WTC11 (cell line): ENCODE results near the gene SLC16A14. TPM values are rescaled to one million over a fixed set of nuclear protein-coding genes. Genes with fewer than 3 reads are reported as not detected.

Experiments used
- ATAC-seq: fragments of 200-7000 bp; cut with Tn5 transposase; 2 replicates; pipeline ENCODE4 v1.10.0; 2021; ENCODE audit warnings: mild to moderate bottlenecking, moderate library complexity
- Bru-seq: library from RNA; stranded (reverse); fragments of 400-500 nt; gene quantifications from one replicate; lab custom pipeline; 2021; lab: Mats Ljungman, UMichigan
- CTCF ChIA-PET: fragments of 300-600 bp; sonication (Branson Sonifier 250); formaldehyde crosslinking; loops from one replicate; lab custom pipeline; 2021; ENCODE audit warnings: antibody characterized with exemption; lab: Charles Lee
- POLR2A ChIA-PET: fragments of 350-600 bp; sonication (Branson Sonifier 250); formaldehyde crosslinking; loops from one replicate; lab custom pipeline; 2021; ENCODE audit warnings: antibody characterized with exemption; lab: Charles Lee
- DNase-seq: peaks from one replicate; pipeline ENCODE4 v3.0.0; 2021; ENCODE audit warnings: low spot score
- H3K27ac Mint-ChIP-seq: 2 replicates; pipeline ENCODE4 v1.8.0; 2021; ENCODE audit warnings: mixed read lengths
- H3K27me3 Mint-ChIP-seq: 2 replicates; pipeline ENCODE4 v1.8.0; 2021; ENCODE audit warnings: low read depth, mild to moderate bottlenecking, moderate library complexity, mixed read lengths
- H3K36me3 Mint-ChIP-seq: 2 replicates; pipeline ENCODE4 v1.8.0; 2021; ENCODE audit warnings: mixed read lengths
- H3K4me1 Mint-ChIP-seq: 2 replicates; pipeline ENCODE4 v1.8.0; 2022; ENCODE audit warnings: mixed read lengths
- H3K4me3 Mint-ChIP-seq: 2 replicates; pipeline ENCODE4 v1.8.0; 2021; ENCODE audit warnings: mild to moderate bottlenecking, moderate library complexity, mixed read lengths
- H3K9me3 Mint-ChIP-seq: 2 replicates; pipeline ENCODE4 v1.8.0; 2021; ENCODE audit warnings: mixed read lengths
- ATF1 ChIP-seq: sonication (generic); formaldehyde crosslinking; IDR thresholded peaks from 2 replicates; pipeline ENCODE4 v1.8.1; 2023; ENCODE audit warnings: mild to moderate bottlenecking, moderate library complexity, missing genetic modification reagents
- ESRRA ChIP-seq: sonication (generic); formaldehyde crosslinking; IDR thresholded peaks from 2 replicates; pipeline ENCODE4 v1.8.1; 2022; ENCODE audit warnings: mild to moderate bottlenecking, missing genetic modification reagents, borderline replicate concordance
- JAZF1 ChIP-seq: fragments of 250-450 bp; sonication (Bioruptor Pico); IDR thresholded peaks from 2 replicates; pipeline ENCODE4 v1.9.0; 2021; ENCODE audit warnings: moderate library complexity, mild to moderate bottlenecking, inconsistent platforms
- NR1H2 ChIP-seq: sonication (generic); formaldehyde crosslinking; IDR thresholded peaks from 2 replicates; pipeline ENCODE4 v1.9.0; 2021; ENCODE audit warnings: mild to moderate bottlenecking, moderate library complexity, missing genetic modification reagents
- SP1 ChIP-seq: sonication (generic); formaldehyde crosslinking; conservative IDR thresholded peaks from 2 replicates; pipeline ENCODE4 v1.8.1; 2022; ENCODE audit warnings: missing genetic modification reagents
- TP53 ChIP-seq: sonication (generic); formaldehyde crosslinking; IDR thresholded peaks from 2 replicates; pipeline ENCODE4 v1.8.1; 2023; ENCODE audit warnings: mild to moderate bottlenecking, missing genetic modification reagents
- ZNF232 ChIP-seq: sonication (generic); formaldehyde crosslinking; IDR thresholded peaks from 2 replicates; pipeline ENCODE4 v1.8.0; 2022; ENCODE audit warnings: mild to moderate bottlenecking, missing genetic modification reagents
- long read RNA-seq, 3 experiments: library from RNA in 1 of 3; library from capped mRNA in 1 of 3; library from polyadenylated mRNA in 1 of 3; unstranded in 2 of 3; stranded (forward) in 1 of 3; transcript quantifications; one replicate each; pipeline ENCODE4 v2.0.0, GENCODE V29; 2021
- total RNA-seq: library from RNA; stranded (reverse); gene quantifications from 3 replicates; pipeline ENCODE4 v1.2.3, GENCODE V29; 2021
- TF ChIP-seq, protein P1 (sequence below): sonication (generic); formaldehyde crosslinking; IDR thresholded peaks from 2 replicates; pipeline ENCODE4 v1.8.0; 2022; ENCODE audit warnings: mild to moderate bottlenecking, missing genetic modification reagents
- TF ChIP-seq, protein P2 (sequence below): fragments of 250-450 bp; sonication (Bioruptor Pico); IDR thresholded peaks from 2 replicates; pipeline ENCODE4 v1.8.0; 2021; ENCODE audit warnings: mild to moderate bottlenecking
- TF ChIP-seq, protein P3 (sequence below): sonication (generic); formaldehyde crosslinking; IDR thresholded peaks from 2 replicates; pipeline ENCODE4 v1.8.0; 2023; ENCODE audit warnings: missing genetic modification reagents, mild to moderate bottlenecking, borderline replicate concordance
- TF ChIP-seq, protein P4 (sequence below): sonication (generic); formaldehyde crosslinking; IDR thresholded peaks from 2 replicates; pipeline ENCODE4 v1.8.1; 2023; ENCODE audit warnings: mild to moderate bottlenecking, missing genetic modification reagents, borderline replicate concordance
- TF ChIP-seq, protein P5 (sequence below): fragments of 250-450 bp; sonication (Bioruptor Pico); IDR thresholded peaks from 2 replicates; pipeline ENCODE4 v1.9.0; 2021; ENCODE audit warnings: mild to moderate bottlenecking
- TF ChIP-seq, protein P6 (sequence below): sonication (generic); formaldehyde crosslinking; IDR thresholded peaks from 2 replicates; pipeline ENCODE4 v1.8.0; 2023; ENCODE audit warnings: missing genetic modification reagents
- TF ChIP-seq, protein P7 (sequence below): sonication (generic); formaldehyde crosslinking; IDR thresholded peaks from 2 replicates; pipeline ENCODE4 v1.8.1; 2023; ENCODE audit warnings: mild to moderate bottlenecking, missing genetic modification reagents, moderate library complexity

Gene SLC16A14, protein sequence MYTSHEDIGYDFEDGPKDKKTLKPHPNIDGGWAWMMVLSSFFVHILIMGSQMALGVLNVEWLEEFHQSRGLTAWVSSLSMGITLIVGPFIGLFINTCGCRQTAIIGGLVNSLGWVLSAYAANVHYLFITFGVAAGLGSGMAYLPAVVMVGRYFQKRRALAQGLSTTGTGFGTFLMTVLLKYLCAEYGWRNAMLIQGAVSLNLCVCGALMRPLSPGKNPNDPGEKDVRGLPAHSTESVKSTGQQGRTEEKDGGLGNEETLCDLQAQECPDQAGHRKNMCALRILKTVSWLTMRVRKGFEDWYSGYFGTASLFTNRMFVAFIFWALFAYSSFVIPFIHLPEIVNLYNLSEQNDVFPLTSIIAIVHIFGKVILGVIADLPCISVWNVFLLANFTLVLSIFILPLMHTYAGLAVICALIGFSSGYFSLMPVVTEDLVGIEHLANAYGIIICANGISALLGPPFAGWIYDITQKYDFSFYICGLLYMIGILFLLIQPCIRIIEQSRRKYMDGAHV
- total RNA-seq (1.7 to 2.7 TPM (median 2.6 TPM) in 3 replicates), Bru-seq, nascent RNA (percentile 35 among the genes with signal in this experiment)
- long read RNA-seq, experiment 1, full-length matches to known transcripts: 8 of 11 reads
- long read RNA-seq, experiment 1, partial matches to known transcripts: 1 of 11 reads
- long read RNA-seq, experiment 1, other reads (novel, unspliced or antisense): 2 of 11 reads
- long read RNA-seq, experiment 2, partial matches to known transcripts: 0 of 3 reads
- long read RNA-seq, experiment 2, other reads (novel, unspliced or antisense): 3 of 3 reads
- long read RNA-seq, experiment 3, partial matches to known transcripts: 0 of 1 reads
- long read RNA-seq, experiment 3, other reads (novel, unspliced or antisense): 1 of 1 reads

DNA sequence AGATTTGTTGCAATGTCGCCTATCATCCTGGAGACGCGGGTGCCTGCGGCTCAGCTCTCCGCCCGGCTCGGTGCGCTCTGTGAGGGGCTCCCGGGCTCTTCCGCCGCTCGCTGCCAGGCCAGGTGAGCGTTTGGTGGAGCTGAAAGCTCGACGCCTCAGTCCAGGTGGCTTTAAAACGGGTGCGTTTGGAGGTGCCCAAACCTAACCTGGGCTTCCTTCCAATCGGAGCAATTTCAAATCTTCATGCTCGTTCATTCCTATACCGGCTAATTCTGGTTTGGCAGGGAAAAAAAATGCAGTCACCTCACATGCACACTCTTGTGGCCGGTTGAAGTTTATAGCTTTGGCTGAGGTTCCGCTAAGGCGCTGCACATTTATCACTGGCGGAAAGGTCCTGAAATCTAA, at the start of gene SLC16A14:
SLC16A14 (minus strand) TSS at position 274 of the 405 bp plus-strand sequence. CDS start 9,572 bp downstream, outside the sequence.
- ChIA-PET CTCF (interaction anchor here (0.9 to 5.6 kb wide), 20 partner anchors 7 to 549 kb away, joined by 3 to 88 read pairs (median 6); partner anchors contain the start of gene SP110), POLR2A (interaction anchor here (0.5 to 0.6 kb wide), 2 partner anchors 35 to 70 kb away, joined by 4 to 6 read pairs; no protein-coding TSS in a partner anchor)
- Mint-ChIP-seq H3K27ac (no peak within 1 kb of the TSS), H3K4me3 (peak within 1 kb of the TSS; percentile 79), H3K4me1 (peaks cover 9% of the 10 kb centered on the region), H3K36me3 (peaks cover 3% of the 10 kb centered on the region; the same call in 1 of the 2 replicates), H3K27me3 (peaks cover 44% of the 10 kb centered on the region), H3K9me3 (peaks cover 3% of the 10 kb centered on the region)
- DNase-seq: no peak
- TF ChIP-seq, protein P1, sequence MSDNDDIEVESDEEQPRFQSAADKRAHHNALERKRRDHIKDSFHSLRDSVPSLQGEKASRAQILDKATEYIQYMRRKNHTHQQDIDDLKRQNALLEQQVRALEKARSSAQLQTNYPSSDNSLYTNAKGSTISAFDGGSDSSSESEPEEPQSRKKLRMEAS (CRISPR knock-in tag): peak; percentile 80
- TF ChIP-seq, protein P2, sequence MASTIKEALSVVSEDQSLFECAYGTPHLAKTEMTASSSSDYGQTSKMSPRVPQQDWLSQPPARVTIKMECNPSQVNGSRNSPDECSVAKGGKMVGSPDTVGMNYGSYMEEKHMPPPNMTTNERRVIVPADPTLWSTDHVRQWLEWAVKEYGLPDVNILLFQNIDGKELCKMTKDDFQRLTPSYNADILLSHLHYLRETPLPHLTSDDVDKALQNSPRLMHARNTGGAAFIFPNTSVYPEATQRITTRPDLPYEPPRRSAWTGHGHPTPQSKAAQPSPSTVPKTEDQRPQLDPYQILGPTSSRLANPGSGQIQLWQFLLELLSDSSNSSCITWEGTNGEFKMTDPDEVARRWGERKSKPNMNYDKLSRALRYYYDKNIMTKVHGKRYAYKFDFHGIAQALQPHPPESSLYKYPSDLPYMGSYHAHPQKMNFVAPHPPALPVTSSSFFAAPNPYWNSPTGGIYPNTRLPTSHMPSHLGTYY (CRISPR knock-in tag): no peak
- TF ChIP-seq, protein P3, sequence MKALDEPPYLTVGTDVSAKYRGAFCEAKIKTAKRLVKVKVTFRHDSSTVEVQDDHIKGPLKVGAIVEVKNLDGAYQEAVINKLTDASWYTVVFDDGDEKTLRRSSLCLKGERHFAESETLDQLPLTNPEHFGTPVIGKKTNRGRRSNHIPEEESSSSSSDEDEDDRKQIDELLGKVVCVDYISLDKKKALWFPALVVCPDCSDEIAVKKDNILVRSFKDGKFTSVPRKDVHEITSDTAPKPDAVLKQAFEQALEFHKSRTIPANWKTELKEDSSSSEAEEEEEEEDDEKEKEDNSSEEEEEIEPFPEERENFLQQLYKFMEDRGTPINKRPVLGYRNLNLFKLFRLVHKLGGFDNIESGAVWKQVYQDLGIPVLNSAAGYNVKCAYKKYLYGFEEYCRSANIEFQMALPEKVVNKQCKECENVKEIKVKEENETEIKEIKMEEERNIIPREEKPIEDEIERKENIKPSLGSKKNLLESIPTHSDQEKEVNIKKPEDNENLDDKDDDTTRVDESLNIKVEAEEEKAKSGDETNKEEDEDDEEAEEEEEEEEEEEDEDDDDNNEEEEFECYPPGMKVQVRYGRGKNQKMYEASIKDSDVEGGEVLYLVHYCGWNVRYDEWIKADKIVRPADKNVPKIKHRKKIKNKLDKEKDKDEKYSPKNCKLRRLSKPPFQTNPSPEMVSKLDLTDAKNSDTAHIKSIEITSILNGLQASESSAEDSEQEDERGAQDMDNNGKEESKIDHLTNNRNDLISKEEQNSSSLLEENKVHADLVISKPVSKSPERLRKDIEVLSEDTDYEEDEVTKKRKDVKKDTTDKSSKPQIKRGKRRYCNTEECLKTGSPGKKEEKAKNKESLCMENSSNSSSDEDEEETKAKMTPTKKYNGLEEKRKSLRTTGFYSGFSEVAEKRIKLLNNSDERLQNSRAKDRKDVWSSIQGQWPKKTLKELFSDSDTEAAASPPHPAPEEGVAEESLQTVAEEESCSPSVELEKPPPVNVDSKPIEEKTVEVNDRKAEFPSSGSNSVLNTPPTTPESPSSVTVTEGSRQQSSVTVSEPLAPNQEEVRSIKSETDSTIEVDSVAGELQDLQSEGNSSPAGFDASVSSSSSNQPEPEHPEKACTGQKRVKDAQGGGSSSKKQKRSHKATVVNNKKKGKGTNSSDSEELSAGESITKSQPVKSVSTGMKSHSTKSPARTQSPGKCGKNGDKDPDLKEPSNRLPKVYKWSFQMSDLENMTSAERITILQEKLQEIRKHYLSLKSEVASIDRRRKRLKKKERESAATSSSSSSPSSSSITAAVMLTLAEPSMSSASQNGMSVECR (CRISPR knock-in tag): peak; percentile 45; the same call in 1 of the 2 replicates
- TF ChIP-seq, protein P4, sequence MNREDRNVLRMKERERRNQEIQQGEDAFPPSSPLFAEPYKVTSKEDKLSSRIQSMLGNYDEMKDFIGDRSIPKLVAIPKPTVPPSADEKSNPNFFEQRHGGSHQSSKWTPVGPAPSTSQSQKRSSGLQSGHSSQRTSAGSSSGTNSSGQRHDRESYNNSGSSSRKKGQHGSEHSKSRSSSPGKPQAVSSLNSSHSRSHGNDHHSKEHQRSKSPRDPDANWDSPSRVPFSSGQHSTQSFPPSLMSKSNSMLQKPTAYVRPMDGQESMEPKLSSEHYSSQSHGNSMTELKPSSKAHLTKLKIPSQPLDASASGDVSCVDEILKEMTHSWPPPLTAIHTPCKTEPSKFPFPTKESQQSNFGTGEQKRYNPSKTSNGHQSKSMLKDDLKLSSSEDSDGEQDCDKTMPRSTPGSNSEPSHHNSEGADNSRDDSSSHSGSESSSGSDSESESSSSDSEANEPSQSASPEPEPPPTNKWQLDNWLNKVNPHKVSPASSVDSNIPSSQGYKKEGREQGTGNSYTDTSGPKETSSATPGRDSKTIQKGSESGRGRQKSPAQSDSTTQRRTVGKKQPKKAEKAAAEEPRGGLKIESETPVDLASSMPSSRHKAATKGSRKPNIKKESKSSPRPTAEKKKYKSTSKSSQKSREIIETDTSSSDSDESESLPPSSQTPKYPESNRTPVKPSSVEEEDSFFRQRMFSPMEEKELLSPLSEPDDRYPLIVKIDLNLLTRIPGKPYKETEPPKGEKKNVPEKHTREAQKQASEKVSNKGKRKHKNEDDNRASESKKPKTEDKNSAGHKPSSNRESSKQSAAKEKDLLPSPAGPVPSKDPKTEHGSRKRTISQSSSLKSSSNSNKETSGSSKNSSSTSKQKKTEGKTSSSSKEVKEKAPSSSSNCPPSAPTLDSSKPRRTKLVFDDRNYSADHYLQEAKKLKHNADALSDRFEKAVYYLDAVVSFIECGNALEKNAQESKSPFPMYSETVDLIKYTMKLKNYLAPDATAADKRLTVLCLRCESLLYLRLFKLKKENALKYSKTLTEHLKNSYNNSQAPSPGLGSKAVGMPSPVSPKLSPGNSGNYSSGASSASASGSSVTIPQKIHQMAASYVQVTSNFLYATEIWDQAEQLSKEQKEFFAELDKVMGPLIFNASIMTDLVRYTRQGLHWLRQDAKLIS (CRISPR knock-in tag): 0 out of 2 replicates have a peak, but pooled peaks have one; percentile 24
- TF ChIP-seq ZNF232 (CRISPR knock-in tag): 0 out of 2 replicates have a peak, but pooled peaks have one; percentile 61
- ATAC-seq: peak; percentile 22; the same call in 1 of the 2 replicates

DNA sequence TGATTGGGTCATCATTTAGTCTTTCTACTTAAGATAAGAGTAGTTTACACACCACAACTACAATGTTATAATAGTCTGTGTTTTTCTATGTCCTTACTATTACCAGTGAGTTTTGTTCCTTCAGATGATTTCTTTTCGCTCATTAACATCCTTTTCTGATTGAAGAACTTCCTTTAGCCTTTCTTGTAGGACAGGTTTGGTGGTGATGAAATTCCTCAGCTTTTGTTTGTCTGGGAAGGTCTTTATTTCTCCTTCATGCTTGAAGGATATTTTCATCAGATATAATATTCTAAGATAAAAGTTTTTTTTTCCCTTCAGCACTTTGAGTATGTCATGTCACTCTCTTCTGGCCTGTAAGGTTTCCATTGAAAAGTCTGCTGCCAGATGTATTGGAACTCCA, 38.0 kb upstream of the SLC16A14 start:
- DNase-seq: no peak
- CTCF ChIA-PET: no interaction called here
- TF ChIP-seq ESRRA: no peak
- TF ChIP-seq, protein P5, sequence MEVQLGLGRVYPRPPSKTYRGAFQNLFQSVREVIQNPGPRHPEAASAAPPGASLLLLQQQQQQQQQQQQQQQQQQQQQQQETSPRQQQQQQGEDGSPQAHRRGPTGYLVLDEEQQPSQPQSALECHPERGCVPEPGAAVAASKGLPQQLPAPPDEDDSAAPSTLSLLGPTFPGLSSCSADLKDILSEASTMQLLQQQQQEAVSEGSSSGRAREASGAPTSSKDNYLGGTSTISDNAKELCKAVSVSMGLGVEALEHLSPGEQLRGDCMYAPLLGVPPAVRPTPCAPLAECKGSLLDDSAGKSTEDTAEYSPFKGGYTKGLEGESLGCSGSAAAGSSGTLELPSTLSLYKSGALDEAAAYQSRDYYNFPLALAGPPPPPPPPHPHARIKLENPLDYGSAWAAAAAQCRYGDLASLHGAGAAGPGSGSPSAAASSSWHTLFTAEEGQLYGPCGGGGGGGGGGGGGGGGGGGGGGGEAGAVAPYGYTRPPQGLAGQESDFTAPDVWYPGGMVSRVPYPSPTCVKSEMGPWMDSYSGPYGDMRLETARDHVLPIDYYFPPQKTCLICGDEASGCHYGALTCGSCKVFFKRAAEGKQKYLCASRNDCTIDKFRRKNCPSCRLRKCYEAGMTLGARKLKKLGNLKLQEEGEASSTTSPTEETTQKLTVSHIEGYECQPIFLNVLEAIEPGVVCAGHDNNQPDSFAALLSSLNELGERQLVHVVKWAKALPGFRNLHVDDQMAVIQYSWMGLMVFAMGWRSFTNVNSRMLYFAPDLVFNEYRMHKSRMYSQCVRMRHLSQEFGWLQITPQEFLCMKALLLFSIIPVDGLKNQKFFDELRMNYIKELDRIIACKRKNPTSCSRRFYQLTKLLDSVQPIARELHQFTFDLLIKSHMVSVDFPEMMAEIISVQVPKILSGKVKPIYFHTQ: no peak
- TF ChIP-seq, protein P6, sequence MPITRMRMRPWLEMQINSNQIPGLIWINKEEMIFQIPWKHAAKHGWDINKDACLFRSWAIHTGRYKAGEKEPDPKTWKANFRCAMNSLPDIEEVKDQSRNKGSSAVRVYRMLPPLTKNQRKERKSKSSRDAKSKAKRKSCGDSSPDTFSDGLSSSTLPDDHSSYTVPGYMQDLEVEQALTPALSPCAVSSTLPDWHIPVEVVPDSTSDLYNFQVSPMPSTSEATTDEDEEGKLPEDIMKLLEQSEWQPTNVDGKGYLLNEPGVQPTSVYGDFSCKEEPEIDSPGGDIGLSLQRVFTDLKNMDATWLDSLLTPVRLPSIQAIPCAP (CRISPR knock-in tag): no peak
- TF ChIP-seq, protein P7, sequence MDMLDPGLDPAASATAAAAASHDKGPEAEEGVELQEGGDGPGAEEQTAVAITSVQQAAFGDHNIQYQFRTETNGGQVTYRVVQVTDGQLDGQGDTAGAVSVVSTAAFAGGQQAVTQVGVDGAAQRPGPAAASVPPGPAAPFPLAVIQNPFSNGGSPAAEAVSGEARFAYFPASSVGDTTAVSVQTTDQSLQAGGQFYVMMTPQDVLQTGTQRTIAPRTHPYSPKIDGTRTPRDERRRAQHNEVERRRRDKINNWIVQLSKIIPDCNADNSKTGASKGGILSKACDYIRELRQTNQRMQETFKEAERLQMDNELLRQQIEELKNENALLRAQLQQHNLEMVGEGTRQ: no peak
- no peak for TF ChIP-seq SP1 (CRISPR knock-in tag)
- TF ChIP-seq ATF1 (CRISPR knock-in tag): no peak
- TF ChIP-seq TP53: no peak
- TF ChIP-seq NR1H2 (CRISPR knock-in tag): no peak
- no peak for TF ChIP-seq JAZF1 (CRISPR knock-in tag)

More for the DNA sequence above, 38.0 kb upstream of the SLC16A14 start:
- H3K36me3 Mint-ChIP-seq: peaks cover 6% of the 10 kb centered on the region; the same call in 1 of the 2 replicates
- H3K4me3 Mint-ChIP-seq: no peak overlapping the region
- peaks cover 52% of the 10 kb centered on the region for H3K9me3 Mint-ChIP-seq
- H3K4me1 Mint-ChIP-seq: peaks cover 6% of the 10 kb centered on the region; the same call in 1 of the 2 replicates
- POLR2A ChIA-PET: no interaction called here
- no peak overlapping the region for H3K27ac Mint-ChIP-seq
- no peak for ATAC-seq
- H3K27me3 Mint-ChIP-seq: peaks cover 4% of the 10 kb centered on the region; the same call in 1 of the 2 replicates
